ENCODE measurements around the gene FAM47E. TPM values are rescaled to one million over a fixed set of nuclear protein-coding genes. Genes with fewer than 3 reads are reported as not detected.

Gene FAM47E
- total and polyA plus RNA-seq, 4 donors, result 0.85 to 2.5 (median 1.7) TPM

DNA sequence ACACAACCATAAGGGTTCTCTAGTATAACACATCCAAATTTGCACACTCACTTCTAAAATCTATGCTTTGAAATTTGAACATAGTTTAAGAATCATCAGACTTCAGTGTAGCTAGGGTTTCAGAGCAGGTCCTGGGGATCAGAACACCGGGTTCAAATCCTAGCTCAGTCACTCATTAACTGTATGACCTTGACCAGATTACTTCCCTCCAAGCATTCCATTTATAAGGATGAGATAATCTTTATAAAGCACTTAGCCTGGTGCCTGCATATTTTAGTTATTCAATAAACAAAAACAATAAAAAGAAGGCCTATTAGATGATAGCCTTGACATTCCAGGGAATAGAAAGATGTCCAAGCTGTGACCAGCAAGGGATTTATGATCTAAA lies 50.2 kb downstream of the FAM47E start:
- peak; percentile 8 for TF ChIP-seq YY1 (IDR thresholded peaks at IDR 0.05)
- no peak for TF ChIP-seq TAF1 (conservative IDR thresholded peaks at IDR 0.05)
- no peak for TF ChIP-seq JUND (IDR thresholded peaks at IDR 0.05)
- TF ChIP-seq NR2F2 (IDR thresholded peaks at IDR 0.05), result no peak
- no peak for TF ChIP-seq REST (IDR thresholded peaks at IDR 0.05)
- TF ChIP-seq RAD21 (IDR thresholded peaks at IDR 0.05), result no peak
- TF ChIP-seq ATF3 (IDR thresholded peaks at IDR 0.05), result peak; percentile 2
- TF ChIP-seq CTCF (IDR thresholded peaks at IDR 0.05; ENCODE audit: low read depth, low read length, missing input control), result no peak
- TF ChIP-seq ZBTB33 (IDR thresholded peaks at IDR 0.05), result no peak
- Histone ChIP-seq H3K4me1 (ENCODE audit: control insufficient read depth in 4 of 4, insufficient read depth in 4 of 4, low read length in 3 of 4) (peaks cover 0 to 22% (median 17%) of the 10 kb centered on the region in 4 donors), H3K27me3 (ENCODE audit: control insufficient read depth in 4 of 4, insufficient read depth in 4 of 4, low read length in 3 of 4) (no peaks in the 10 kb centered on the region), H3K27ac (ENCODE audit: low read depth in 1 of 2, low read length in 2 of 2) (peak overlapping the region; percentile 53 to 85), H3K9me3 (ENCODE audit: control insufficient read depth in 4 of 4, low read length in 3 of 4) (no peaks in the 10 kb centered on the region), H3K36me3 (ENCODE audit: control insufficient read depth in 4 of 4, insufficient read depth in 3 of 4, low read depth in 1 of 4, low read length in 3 of 4) (no peaks in the 10 kb centered on the region), H3K9ac (ENCODE audit: low read depth in 1 of 2, low read length in 2 of 2) (peak overlapping the region in 1 of 2 donors; percentile 42), H3K4me3 (ENCODE audit: low read depth in 1 of 3, low read length in 3 of 3) (no peak overlapping the region)
- DNase-seq (ENCODE audit: low spot score), result no peak
- WGBS, result 21% methylated on average over 1 of the region's 1 CpG

DNA sequence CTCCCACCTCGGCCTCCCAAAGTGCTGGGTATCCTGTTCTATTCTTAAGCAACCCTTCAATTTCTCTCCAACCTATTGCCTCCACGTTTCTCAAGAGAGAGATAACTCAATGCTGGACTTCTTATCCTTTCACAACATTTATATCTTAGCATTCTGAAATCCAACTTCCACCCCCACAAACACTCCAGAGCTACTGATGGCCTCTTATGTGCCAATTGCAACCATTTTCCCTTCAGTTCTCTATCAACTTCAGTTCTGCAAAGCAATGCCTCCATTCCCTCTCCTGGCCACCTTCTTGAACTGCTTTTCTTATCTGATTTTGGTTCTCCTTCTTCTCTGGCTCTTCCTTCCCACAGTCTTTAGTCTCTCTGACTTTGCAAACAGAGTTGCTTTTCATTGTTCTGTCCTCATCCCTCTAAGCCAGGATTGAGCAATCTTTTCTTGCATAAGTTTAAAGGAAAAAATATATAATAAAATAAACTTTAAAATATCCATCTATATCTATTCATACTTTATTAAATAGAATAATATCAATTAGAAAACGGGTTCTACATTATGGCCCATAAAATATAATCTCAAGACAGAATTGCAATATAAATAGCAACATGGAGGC lies 51.4 kb downstream of the FAM47E start:
- Histone ChIP-seq H3K4me3 (ENCODE audit: low read depth in 1 of 3, low read length in 3 of 3) (no peak overlapping the region), H3K9ac (ENCODE audit: low read depth in 1 of 2, low read length in 2 of 2) (no peak overlapping the region), H3K27me3 (ENCODE audit: control insufficient read depth in 4 of 4, insufficient read depth in 4 of 4, low read length in 3 of 4) (no peaks in the 10 kb centered on the region), H3K36me3 (ENCODE audit: control insufficient read depth in 4 of 4, insufficient read depth in 3 of 4, low read depth in 1 of 4, low read length in 3 of 4) (no peaks in the 10 kb centered on the region), H3K27ac (ENCODE audit: low read depth in 1 of 2, low read length in 2 of 2) (no peak overlapping the region), H3K9me3 (ENCODE audit: control insufficient read depth in 4 of 4, low read length in 3 of 4) (no peaks in the 10 kb centered on the region), H3K4me1 (ENCODE audit: control insufficient read depth in 4 of 4, insufficient read depth in 4 of 4, low read length in 3 of 4) (peaks cover 0 to 24% (median 17%) of the 10 kb centered on the region in 4 donors)
- TF ChIP-seq FOXA2 (IDR thresholded peaks at IDR 0.05) (no peak), RAD21 (IDR thresholded peaks at IDR 0.05) (peak in 1 of 2 donors; percentile 12), EGR1 (IDR thresholded peaks at IDR 0.05; ENCODE audit: low read depth in 2 of 2) (no peak)
- 90% methylated on average over 3 of the region's 3 CpGs for WGBS
- DNase-seq (ENCODE audit: low spot score), result no peak

Measured in liver (tissue), 9 donors.